Hematopoietic multipotent progenitor cell (in vitro differentiated cells): Measurements from ENCODE around the gene HLA-DOA. TPM values are rescaled to one million over a fixed set of nuclear protein-coding genes. Genes with fewer than 3 reads are reported as not detected.

Experiments
- DNase-seq, 3 donors: peaks; one replicate each; pipeline ENCODE4 v3.0.0-alpha.2; 2011 to 2015; ENCODE audit warnings: low read depth in 2 of 3, low spot score in 2 of 3
- total RNA-seq: library from RNA; depleted of rRNA; stranded (reverse); fragments of >200 nt; gene quantifications from one replicate; pipeline ENCODE4 v1.2.3, GENCODE V29; 2012

The HLA-DOA gene
- 209 TPM for total RNA-seq

DNA sequence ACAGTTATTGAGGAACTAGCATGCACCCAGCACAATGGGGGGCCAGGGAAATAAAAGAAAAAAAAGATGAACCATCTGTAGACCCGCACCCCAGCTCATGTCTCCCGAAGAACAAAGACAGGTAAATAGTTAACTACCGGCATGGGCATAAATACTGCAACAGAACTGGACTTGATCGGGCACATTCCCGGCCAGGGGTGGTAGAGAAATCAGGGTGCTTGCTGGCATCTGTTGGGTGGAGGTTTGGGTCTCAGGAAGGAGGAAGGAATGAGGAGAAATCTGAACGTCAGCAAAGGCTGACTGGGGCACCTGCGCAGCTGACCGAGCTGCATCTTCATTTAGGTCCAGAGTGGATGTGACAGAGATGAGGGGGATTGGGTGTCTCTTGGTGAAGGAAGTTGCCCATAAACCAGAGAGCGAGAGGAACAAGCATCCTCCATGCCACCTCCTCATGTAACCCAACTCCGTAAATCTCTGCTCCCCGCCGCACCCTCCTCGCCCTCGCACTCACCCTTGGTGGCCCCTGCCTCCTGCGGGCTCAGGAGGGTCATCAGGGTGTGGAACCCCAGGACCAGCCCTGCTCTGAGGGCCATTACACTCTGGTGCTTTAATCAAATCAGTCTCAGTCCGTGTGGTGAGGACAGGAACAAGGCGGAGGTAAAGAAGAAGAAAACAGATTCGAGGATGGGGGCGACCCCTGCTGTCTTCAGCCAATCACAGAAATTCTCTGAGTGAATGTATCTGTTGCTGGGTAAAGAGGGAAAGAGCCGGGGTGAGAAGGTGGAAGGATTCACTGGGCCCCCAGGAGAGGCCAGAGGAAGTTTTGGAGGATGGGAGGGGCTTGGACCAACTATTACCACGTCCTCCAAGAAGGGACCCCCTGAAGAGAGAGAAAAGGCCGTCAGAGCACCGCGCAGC, at the start of gene HLA-DOA:
Gene HLA-DOA, minus strand, starts transcription at position 648 of the 918 bp plus-strand sequence.
- DNase-seq = peak in 2 of 3 donors; percentile 60 to 88

DNA sequence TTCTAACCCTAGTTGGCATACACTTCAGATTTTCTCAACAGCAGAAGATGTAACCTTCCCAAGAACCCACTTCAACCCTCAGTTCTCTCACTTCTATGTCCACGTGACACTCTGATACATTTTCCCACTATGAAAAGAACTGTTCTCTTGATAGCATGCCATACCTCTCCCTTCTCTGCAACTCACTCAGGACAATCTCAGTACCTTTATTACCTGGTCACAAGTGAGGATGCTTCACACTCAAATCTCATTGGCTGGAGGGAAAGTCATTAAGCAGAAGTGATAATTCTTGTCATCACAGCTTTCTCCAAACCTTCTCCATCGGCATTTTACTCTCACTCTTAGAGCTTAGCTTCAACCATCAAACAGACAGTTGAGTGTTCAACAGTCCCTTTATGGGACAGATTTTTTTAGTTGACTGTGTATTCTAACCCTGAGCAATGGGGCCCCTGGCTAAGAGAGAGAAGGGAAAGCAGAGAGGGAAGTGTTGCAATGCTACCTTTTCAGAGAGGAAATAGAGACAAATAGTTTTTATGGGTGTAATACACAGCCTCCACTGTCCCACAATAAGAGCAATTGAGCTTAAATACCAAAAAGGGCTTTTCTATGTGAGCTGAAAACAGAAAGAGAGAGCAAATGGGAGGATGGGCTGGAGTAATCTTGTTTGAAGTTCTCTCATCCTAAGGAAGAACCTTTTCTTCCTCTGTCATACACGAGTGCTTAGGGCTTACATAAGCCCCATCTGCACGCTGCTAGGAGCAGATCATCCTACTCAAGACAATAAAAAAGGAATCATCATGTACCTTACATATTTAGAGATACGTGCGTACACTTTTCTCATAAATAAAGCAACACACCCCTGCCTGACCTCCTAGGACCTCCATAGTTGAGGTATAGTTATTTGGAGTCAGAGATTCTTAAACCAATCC, 48.1 kb upstream of the HLA-DOA start:
- no peak for DNase-seq

DNA sequence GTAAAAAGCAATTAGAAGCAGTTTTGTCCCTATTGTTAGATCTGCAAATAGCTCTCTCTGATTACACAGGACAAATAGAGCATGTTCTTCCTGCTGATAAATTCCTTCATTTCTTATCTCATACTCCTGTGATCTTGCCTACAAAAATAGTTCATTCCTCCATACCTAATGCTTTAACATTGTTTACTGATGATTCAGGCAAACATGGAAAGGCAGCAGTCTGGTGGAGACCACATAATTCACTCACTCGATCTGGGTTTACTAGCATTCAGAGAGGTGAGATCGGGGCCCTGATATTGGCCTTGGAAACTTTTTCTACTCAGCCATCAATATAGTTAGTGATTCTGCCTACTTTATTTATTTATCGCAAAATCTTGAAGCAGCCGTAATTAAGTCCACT, 43.8 kb upstream of the HLA-DOA start:
- DNase-seq = no peak

DNA sequence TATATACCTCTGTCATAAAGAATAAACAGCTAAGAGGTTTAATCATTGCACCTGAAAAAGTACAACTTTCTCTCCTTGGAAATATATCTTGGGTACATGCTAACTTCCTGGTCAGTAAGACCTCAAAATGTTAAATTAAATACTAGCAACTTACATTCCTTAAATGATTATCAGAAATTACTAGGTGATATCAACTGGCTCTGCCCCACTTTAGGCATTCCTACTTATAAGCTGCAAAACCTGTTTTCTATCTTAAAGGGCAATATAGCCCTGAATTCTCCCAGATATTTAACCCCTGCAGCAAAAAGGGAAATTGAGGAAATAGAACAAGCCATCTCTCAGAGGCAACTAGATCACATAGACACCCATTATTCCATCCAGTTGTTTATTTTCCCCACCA, 43.2 kb upstream of the HLA-DOA start:
- DNase-seq = no peak

DNA sequence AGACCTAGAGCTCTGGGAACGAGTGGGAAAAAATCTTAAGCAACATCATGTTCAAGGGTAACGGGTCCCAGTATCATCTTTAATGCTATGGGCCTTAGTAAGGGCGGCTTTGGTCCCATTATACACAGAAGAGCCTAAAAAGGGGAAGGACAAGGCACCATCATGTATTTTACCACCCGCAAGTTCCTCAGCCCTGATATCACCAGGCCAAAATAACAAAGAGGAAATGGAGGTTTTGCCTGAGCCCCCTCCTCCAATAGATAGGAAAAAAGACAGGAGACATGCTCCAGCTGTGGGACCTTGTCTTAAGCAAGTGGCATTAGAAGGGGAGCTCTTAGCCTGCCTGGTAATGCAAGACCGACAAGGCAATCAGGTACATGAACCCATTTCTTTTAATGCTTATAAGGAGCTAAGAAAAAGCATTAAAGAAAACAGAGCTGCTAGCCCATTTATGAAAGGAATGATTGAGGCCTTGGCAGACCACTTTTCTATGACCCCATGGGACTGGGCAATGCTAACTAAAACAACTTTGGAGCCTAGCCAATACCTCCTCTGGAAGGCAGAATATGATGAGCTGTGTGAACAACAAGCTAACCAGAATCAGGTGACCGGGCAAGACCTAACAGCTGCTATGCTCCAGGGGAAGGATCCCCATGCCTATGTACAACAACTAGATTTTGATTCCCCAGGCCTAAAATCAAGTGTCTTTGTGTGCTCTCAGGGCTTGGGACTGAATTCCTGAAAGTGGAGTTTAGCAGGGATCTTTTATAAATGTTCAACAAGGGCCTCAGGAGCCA, 40.8 kb upstream of the HLA-DOA start:
- peak in 1 of 3 donors; percentile 29 for DNase-seq

DNA sequence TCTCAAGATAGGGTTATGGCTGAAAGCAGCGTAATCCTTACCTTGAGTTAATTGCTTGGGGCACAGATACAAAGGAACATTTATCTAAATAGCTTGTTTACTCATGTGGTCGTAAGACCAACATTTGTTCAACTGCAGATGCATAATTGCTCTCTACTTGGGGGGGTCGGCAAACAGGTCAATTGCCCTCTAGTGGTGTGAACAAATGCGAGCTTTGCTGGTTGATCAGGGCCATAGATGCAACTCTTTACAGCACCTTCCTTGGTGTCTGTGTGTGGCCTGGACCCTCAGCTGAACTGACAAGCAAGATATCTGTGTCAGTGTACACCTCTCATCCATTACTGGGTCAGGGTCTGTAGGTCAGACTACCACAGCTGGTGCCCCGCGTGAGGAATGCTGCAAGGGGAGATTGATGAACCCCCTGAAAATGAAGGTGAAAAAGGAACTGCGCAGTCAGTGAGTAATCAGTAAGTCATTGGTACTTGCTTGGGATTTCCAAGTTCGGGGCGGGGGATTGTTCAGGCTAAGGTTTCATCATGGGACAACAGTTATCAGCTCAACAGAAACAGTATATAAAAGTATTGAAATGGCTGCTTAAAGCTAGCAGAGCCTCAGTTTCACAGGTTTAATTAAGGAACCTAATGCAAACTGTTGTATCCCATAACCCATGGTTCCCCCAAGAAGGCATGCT, 40.1 kb upstream of the HLA-DOA start:
- DNase-seq = peak in 1 of 3 donors; percentile 25

DNA sequence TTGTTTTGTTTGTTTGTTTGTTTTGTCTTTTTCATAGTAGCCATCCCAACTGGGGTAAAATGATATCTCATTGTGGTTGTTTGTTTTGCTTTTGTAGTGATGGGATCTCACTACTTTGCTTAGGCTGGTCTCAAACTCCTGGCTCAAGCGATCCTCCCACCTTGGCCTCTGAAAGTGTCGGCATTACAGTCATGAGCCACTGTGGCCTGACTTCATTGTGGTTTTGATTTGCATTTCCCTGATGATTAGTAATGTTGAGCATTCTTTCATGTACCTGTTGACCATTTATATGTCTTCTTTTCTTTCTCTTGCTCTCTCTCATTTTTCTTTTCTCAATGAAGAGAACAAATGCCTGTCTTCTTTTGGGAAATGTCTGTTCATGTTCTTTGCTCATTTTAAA, 30.8 kb upstream of the HLA-DOA start:
- no peak for DNase-seq

DNA sequence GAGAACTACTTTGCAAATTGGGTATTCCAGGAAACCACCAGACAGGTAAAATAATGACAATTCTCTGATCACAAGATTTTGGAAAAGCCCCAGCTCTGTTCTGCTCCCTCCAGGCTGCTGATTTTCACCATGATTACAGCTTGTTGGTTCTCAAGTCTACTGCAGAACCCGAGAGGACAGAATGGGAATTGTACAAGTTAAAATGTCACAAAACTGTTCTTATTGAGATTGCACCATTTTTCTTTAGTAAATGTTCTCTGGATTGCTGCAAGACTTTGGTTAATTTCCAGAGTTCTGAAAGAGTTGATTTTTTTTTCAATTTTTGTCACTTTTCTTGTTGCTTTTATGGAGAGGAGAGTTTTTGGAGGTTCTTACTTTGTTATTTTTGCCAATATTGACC, 27.1 kb upstream of the HLA-DOA start:
- no peak for DNase-seq

DNA sequence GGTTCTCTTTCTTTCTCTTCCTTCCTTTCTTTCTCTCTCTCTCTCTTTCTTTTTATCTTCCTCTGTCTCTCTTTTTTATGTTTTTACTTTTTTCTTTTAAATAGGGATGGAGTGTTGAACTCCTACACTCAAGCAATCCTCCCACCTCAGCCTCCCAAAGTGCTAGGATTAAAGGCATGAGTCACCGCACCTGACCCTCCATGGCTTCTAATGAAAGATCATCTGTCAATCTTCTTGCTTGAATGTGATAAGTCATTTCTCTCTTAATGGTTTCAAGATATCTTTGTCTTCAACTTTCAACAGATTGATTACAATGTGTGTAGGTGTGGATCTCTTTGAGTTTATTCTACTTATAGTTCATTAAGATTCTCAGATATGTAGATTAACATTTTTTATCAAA, 25.2 kb upstream of the HLA-DOA start:
- no peak for DNase-seq

DNA sequence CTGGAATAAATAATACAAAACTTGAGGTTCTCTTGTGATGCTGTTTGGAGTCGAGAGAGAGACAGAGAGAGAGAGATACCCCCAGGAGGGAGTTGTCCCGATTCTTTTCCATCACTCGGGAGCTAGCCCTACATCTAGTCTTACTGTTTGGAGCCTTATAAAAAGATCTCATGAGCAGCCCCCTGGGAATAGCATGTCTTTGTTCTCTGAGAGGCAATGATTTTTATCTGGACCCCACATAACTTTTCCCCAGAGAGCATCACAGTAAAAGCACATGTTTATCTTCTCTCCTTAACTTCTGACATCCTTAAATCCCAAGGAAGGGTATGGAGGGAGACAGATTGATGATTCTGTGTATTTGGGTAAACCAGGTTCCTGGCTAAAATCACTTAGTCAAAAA, 20.9 kb upstream of the HLA-DOA start:
- DNase-seq = no peak

DNA sequence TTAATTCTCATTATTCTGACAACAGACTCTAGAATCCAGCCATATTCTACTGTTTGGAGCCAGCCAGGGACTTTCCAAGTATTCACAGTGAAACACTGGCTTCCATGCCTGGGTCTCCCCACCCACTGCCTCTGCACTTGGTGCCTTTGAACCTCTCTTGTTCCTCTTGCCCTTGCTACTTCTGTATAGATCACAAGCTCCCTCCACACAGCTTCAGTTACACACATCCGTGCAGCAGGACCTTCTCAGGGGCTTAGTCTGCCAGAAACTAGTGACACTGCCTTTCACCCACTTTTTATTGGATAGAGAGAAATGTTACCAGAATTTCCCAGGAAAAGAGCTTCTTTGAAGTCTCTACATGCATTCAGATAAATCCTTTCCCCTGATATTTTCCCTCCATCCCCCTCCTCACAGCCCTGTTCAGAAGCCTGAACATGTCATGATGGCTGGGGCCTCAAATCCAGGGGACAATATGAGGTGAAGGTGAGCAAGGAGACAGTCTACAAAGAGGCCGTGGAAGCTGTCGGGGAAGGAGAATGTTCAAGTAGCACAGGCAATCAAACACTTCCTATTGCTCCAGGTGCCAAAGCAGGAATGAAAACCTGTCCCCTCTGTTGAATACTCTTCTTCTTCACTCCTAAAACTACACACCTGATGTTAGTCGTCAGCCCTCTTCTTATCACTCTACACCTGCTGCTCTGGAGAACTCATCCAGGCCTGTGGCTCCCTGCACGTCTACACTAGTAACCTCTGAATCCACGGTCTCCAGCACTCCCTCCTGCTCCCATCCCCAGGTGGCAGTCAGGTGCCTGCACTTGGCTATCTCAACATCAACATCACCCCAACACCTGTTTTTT, 20.2 kb upstream of the HLA-DOA start:
- DNase-seq = peak in 2 of 3 donors; percentile 79 to 92

DNA sequence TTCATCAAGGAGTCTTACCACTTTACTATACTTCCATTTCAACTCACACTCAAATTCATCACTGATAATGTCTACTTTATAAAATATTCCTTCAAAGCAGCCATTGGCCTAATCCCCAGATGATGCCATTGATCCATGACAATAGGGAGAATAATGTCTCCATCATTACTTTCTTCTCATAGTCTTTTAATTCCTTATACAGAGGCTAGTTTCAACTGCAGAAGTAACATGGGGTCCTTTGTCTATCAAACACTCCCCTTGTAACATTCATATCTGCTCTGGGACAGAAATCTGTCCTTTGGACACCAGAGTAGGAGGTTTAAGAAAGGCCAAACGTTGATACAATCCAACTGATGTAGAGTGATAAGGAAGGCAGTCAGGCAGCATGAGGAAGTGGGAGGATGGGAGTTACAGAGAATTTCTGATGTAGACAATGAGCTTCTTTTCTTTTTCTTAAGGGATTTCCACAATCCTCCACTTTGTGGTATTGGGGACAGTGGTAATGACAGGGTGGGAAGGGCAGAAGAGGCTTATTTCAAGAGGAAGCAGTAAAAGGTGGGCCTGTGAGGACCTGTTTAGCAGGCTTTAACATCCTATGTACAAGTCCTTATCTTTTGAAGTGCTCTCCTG, 18.9 kb upstream of the HLA-DOA start:
- DNase-seq = peak in 1 of 3 donors; percentile 22

DNA sequence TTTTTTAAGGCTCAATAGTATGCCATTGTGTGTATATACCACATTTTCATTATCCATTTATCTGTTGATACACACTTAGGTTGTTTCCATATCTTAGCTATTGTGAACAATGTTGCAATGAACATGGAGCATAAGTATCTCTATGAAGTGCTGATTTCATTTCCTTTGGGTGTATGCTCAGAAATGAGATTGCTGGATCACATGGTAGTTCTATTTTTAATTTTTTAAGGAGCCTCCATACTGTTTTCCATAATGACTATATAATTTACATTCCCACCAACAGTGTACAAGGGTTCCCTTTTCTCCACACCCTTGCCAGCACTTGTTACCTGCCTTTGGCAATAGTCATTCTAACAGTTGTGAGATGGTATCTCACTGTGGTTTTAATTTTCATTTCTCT, 15.1 kb upstream of the HLA-DOA start:
- DNase-seq = no peak

DNA sequence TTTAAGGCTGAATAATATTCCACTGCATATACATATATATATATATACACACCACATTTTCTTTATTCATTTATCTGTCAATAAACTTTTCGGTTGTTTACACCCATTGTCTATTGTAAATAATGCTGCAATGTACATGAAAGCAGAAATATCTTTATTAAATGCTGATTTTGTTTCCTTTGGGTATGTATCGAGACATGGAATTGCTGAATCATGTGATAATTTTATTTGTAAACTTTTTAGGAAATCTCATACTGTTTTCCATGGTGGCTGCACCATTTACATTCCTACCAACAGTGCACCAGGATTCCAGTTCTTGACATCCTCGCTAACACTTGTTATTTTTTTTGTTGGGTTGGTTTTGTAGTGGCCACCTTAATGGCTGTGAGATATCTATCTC, 14.1 kb upstream of the HLA-DOA start:
- DNase-seq = no peak

DNA sequence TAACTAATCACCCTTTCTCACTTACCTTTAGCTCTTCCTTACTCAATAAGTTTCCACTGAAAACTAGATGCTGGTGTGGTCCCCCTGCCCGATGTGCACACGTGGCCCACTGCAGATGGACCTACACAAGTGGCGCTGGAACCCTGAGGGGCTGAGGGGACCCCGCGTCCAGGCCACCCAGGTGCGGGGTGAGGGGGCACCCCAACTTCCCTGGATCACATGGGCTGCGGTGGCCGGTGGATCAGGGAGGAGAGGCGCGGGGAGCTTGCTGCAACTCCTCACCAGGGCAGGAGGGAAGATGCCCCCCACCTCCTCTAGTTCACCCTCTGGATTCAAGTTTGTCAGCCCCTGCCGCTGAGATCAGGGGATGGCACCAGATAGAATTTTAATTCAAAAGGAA, 12.5 kb upstream of the HLA-DOA start:
- no peak for DNase-seq

DNA sequence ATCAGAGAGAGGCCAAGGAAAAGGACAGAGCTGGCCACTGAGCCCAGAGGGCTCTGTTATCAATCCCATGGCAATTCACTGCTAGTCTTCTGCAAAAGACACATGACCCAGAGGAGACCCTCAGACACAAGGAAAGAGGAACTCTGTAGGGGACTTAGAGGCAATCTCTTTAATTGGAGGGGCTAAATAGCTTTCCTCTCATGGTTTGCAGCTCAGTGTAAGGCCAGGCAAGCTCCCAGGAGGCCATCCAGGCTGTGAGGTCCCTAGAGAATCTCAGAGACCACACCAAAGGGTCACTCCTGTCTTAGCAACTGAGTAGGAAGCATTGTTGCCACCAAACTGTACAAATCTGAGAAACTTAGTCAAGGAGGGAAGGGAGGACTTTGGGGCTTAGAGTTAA, 10.0 kb upstream of the HLA-DOA start:
- peak in 1 of 3 donors; percentile 26 for DNase-seq

DNA sequence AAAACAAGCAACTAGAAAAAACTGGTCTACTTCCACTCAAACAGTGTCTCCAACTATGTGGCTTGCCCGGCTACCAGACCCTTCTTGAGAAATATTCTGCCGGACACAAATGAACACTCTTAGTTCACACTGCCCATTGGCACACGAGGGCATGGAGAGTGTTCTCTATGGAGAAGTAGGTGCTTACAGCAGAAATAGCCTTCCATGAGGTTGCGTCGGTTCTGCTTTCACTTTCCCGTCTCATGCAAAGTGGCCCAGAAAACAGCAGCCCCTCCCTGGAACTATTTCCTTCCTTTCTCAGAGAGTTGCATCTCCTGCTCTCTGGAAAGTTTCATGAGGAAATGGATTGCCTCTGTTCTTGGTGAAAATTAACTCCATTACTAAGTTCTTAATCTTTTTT, 9.5 kb upstream of the HLA-DOA start:
- peak in 2 of 3 donors; percentile 70 to 89 for DNase-seq

DNA sequence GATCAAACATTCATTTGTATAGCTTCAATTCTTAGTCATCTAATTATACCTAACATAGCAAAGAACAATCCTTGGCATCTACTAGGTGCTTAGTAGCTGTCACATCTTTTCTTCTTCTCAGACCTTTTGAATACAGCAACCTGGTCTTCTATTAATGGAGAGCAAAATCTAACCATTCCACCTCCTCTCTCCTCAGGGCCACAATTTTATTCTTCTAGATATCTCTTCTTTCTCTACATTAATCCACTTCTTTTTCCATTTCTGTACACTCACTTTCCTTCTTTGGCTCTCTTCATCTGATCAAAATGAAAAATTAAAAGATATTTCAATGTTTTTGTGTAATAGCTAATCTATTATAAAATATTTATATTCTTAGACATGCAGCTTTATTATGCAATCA, 9.0 kb upstream of the HLA-DOA start:
- DNase-seq = no peak
